Activated CD8-positive, alpha-beta T cell treated with anti-CD3 and anti-CD28 coated beads for 36 hours (primary cell): ENCODE measurements around the gene PLCL1. TPM values are rescaled to one million over a fixed set of nuclear protein-coding genes. Genes with fewer than 3 reads are reported as not detected.

Experiments
- ATAC-seq: fragments of 200-7000 bp; cut with Tn5 transposase; one replicate; pipeline ENCODE4 v1.10.0; 2021; ENCODE audit warnings: mild to moderate bottlenecking, moderate library complexity
- CTCF ChIA-PET: fragments of 350-600 bp; sonication (Branson Sonifier 250); formaldehyde crosslinking; loops from one replicate; lab custom pipeline; 2021; ENCODE audit warnings: antibody characterized with exemption; lab: Charles Lee
- POLR2A ChIA-PET: fragments of 350-600 bp; sonication (Branson Sonifier 250); formaldehyde crosslinking; loops from one replicate; lab custom pipeline; 2021; ENCODE audit warnings: antibody characterized with exemption; lab: Charles Lee
- DNase-seq: peaks from one replicate; pipeline ENCODE4 v3.0.0-alpha.2; 2020
- H3K27ac Mint-ChIP-seq: one replicate; pipeline ENCODE4 v1.8.0; 2021; ENCODE audit warnings: mild to moderate bottlenecking, mixed read lengths
- H3K27me3 Mint-ChIP-seq: one replicate; pipeline ENCODE4 v1.8.0; 2021; ENCODE audit warnings: mixed read lengths
- H3K36me3 Mint-ChIP-seq: one replicate; pipeline ENCODE4 v1.8.0; 2021; ENCODE audit warnings: low read depth, mixed read lengths
- H3K4me1 Mint-ChIP-seq: one replicate; pipeline ENCODE4 v1.8.0; 2021; ENCODE audit warnings: low read depth, mixed read lengths
- H3K4me3 Mint-ChIP-seq: one replicate; pipeline ENCODE4 v1.8.0; 2021; ENCODE audit warnings: mild to moderate bottlenecking, moderate library complexity, mixed read lengths
- H3K9me3 Mint-ChIP-seq: one replicate; pipeline ENCODE4 v1.8.0; 2021; ENCODE audit warnings: mixed read lengths
- intact Hi-C: fragments of 100-400 bp; cut with micrococcal nuclease; formaldehyde crosslinking; loops from one replicate; pipeline ENCODE4 v1.10.0; 2022
- total RNA-seq, 2 experiments: library from RNA; stranded (reverse); gene quantifications; one replicate each; pipeline ENCODE4 v1.2.3, GENCODE V29; 2021
- TF ChIP-seq, protein P1 (sequence below): fragments of 200-600 bp; IDR thresholded peaks from one replicate; pipeline ENCODE4 v1.8.0; 2022; ENCODE audit warnings: antibody characterized with exemption, mild to moderate bottlenecking

Gene PLCL1
- total RNA-seq, 2 experiments from 2014 or later, result 0.68 to 0.69 TPM

DNA sequence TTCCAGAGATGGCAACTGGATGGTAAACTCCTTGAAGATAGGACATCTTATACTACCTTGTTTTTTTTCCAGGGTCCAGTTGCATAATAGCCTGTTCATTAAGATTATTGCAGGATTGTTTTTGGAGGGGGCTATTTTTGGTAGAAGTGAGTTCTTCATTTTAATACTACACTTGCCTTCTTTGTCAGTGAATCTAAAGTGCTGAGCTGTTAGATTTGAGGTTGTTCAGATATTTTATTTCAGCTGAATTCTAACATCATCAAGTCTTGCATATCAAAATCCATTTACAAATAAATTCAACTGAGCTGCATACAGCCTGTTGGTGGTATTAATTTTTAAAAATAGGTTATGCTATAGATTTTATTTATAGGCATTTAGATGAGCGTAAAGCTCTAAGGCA, 72.1 kb downstream of the PLCL1 start:
- CTCF ChIA-PET, result no interaction called here
- intact Hi-C loops, result no loop called here
- Mint-ChIP-seq H3K27ac (no peak overlapping the region), H3K9me3 (no peaks in the 10 kb centered on the region), H3K27me3 (no peaks in the 10 kb centered on the region), H3K36me3 (no peaks in the 10 kb centered on the region), H3K4me1 (no peaks in the 10 kb centered on the region), H3K4me3 (no peak overlapping the region)
- DNase-seq (no peak), ATAC-seq (no peak)
- TF ChIP-seq, protein P1, sequence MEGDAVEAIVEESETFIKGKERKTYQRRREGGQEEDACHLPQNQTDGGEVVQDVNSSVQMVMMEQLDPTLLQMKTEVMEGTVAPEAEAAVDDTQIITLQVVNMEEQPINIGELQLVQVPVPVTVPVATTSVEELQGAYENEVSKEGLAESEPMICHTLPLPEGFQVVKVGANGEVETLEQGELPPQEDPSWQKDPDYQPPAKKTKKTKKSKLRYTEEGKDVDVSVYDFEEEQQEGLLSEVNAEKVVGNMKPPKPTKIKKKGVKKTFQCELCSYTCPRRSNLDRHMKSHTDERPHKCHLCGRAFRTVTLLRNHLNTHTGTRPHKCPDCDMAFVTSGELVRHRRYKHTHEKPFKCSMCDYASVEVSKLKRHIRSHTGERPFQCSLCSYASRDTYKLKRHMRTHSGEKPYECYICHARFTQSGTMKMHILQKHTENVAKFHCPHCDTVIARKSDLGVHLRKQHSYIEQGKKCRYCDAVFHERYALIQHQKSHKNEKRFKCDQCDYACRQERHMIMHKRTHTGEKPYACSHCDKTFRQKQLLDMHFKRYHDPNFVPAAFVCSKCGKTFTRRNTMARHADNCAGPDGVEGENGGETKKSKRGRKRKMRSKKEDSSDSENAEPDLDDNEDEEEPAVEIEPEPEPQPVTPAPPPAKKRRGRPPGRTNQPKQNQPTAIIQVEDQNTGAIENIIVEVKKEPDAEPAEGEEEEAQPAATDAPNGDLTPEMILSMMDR, result no peak
- POLR2A ChIA-PET, result no interaction called here

DNA sequence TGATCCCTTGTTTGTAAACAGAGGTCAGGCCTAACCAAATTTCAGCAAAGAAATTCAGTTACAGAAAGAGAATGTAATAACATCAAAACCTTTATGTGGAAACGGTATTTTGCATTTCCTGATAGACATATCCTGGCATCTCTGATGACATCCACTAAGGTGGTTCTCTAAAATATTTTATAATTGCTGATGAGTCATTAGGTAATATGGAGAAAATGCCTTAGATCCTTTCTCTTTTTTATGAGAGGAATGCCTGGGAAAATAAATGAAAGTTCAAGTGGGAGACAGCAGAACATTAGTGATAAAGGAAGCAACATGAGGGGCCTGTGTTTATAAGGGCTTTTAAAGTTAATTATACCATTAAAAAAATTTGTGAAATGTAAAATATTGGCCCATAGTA, 72.6 kb downstream of the PLCL1 start:
- Mint-ChIP-seq H3K36me3 (no peaks in the 10 kb centered on the region), H3K9me3 (no peaks in the 10 kb centered on the region), H3K27ac (no peak overlapping the region), H3K4me3 (no peak overlapping the region), H3K27me3 (no peaks in the 10 kb centered on the region), H3K4me1 (no peaks in the 10 kb centered on the region)
- ChIA-PET CTCF (no interaction called here), POLR2A (no interaction called here)
- TF ChIP-seq, protein P1, result no peak
- intact Hi-C loops, result no loop called here
- ATAC-seq, result no peak
- no peak for DNase-seq

DNA sequence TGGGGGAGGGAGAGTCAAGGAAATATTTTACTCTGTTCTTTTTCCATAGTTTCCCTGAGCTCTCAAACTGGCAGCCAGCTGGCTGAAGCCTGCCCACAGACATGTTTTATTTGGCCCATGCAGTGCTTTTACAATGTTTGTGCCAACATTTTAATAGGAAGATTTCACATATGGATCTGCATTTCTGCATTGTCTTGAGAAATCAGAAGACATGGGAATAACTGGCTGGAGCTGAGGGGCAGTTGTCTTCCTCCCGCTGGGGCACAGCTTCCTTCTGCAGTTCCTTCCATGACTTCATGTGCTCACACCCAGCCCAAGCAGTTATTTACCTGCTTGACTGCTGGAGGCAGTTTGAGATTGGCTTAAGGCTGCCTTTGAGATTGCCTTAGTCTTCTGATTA, 74.4 kb downstream of the PLCL1 start:
- H3K4me1 Mint-ChIP-seq, result peaks cover 1% of the 10 kb centered on the region
- no peak for ATAC-seq
- H3K27ac Mint-ChIP-seq, result no peak overlapping the region
- no peaks in the 10 kb centered on the region for H3K9me3 Mint-ChIP-seq
- no peaks in the 10 kb centered on the region for H3K36me3 Mint-ChIP-seq
- no peaks in the 10 kb centered on the region for H3K27me3 Mint-ChIP-seq
- ChIA-PET CTCF (interaction anchor here (0.9 to 1.0 kb wide), 3 partner anchors 9 to 16 kb away, joined by 3 read pairs; no protein-coding TSS in a partner anchor), POLR2A (interaction anchor here (0.8 kb wide), 1 partner anchor 10 kb away, joined by 3 read pairs; no protein-coding TSS in a partner anchor)
- TF ChIP-seq, protein P1, result no peak
- intact Hi-C loops, result no loop called here
- no peak for DNase-seq
- no peak overlapping the region for H3K4me3 Mint-ChIP-seq

DNA sequence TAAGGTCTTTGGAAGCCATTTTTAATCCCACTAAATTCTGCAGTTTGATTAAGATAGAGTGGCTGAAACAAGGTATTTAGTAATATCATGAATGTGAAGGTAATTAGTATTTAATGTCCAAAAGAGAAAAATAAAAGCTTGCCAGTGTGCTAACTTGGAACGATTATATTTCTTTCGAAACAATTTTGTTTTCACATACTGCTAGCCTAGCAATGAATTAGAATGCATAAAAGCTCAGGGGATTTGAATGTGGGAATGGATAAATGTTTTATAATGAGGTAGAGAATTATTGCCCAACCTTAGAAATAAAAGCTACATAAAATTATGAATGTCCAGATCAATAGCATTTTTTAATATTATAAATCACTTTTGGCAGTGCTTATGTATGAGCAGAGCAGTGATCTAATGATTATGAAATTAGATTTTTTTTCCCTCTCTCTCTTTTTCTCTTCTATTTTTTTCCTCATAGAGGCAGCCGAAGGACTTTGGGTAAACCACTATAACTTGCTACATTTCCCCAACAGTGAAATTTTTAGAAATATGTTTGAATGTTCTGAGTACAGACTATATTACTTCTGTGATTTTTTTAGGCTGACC, 75.5 kb downstream of the PLCL1 start:
- H3K27me3 Mint-ChIP-seq, result no peaks in the 10 kb centered on the region
- H3K27ac Mint-ChIP-seq, result no peak overlapping the region
- H3K36me3 Mint-ChIP-seq, result no peaks in the 10 kb centered on the region
- no peak overlapping the region for H3K4me3 Mint-ChIP-seq
- TF ChIP-seq, protein P1, result no peak
- peaks cover 1% of the 10 kb centered on the region for H3K4me1 Mint-ChIP-seq
- intact Hi-C loops, result no loop called here
- ATAC-seq (no peak), DNase-seq (no peak)
- ChIA-PET CTCF (no interaction called here), POLR2A (interaction anchor here (1.4 kb wide), 1 partner anchor 9 kb away, joined by 5 read pairs; no protein-coding TSS in a partner anchor)
- no peaks in the 10 kb centered on the region for H3K9me3 Mint-ChIP-seq

DNA sequence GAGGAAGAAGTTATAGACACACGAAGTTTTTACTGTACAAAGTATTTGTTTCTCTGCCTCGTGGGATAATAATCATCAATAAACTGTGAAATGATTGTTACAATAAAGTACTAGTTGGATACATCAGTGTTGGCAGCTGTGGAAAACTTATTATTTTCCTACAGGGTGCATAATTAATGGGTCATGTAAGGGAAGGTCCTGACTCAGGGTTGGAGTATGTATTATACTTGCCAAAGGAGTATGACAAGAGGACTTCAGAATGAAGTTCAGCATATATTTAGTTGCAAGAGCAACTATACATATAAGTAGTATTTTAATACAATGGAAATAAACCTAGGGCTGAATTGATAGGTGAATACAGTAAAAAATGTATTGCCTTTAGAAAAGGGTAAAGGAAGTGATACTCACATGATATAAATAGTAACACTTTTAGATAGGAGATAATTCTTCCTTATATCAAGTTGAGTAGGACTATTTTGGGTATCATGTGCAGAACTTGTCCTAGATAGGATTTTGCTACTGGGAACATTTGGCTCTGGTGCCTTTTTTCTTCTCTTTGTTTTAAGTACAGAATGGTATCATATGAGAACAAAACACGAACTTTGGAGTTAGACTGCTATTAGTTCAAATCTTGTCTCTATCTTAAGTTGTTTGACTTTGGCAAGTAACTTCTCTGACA, 79.1 kb downstream of the PLCL1 start:
- Mint-ChIP-seq H3K27ac (no peak overlapping the region), H3K4me3 (no peak overlapping the region), H3K36me3 (no peaks in the 10 kb centered on the region), H3K27me3 (no peaks in the 10 kb centered on the region), H3K9me3 (no peaks in the 10 kb centered on the region), H3K4me1 (peaks cover 11% of the 10 kb centered on the region)
- no peak for ATAC-seq
- intact Hi-C loops, result no loop called here
- DNase-seq, result no peak
- CTCF ChIA-PET, result no interaction called here
- TF ChIP-seq, protein P1, result no peak
- POLR2A ChIA-PET, result interaction anchor here (1.1 kb wide), 1 partner anchor 22 kb away, joined by 3 read pairs; no protein-coding TSS in a partner anchor
